ENCODE measurements around the gene FADS2.

Gene FADS2

GRCh38 chr11:61806785-61807184, 21.3 kb upstream of the FADS2 start:
- DNase-seq (ENCODE audit: extremely low read depth, low read depth), result no peak
- TF ChIP-seq CTCF (IDR thresholded peaks at IDR 0.05; ENCODE audit: low read depth, low read length), result no peak

- no peak for TF ChIP-seq CTCF (IDR thresholded peaks at IDR 0.05; ENCODE audit: low read depth, low read length)
- DNase-seq (ENCODE audit: extremely low read depth, low read depth), result no peak
Measured at GRCh38 chr11:61810671-61811175, 17.4 kb upstream of the FADS2 start.

GRCh38 chr11:61811831-61812230, 16.3 kb upstream of the FADS2 start:
- no peak for DNase-seq (ENCODE audit: extremely low read depth, low read depth)
- no peak for TF ChIP-seq CTCF (IDR thresholded peaks at IDR 0.05; ENCODE audit: low read depth, low read length)

- TF ChIP-seq CTCF (IDR thresholded peaks at IDR 0.05; ENCODE audit: low read depth, low read length), result no peak
- no peak for DNase-seq (ENCODE audit: extremely low read depth, low read depth)
Measured at GRCh38 chr11:61812736-61813411, 15.2 kb upstream of the FADS2 start.

GRCh38 chr11:61814247-61814957, 13.7 kb upstream of the FADS2 start:
- TF ChIP-seq CTCF (IDR thresholded peaks at IDR 0.05; ENCODE audit: low read depth, low read length), result no peak
- DNase-seq (ENCODE audit: extremely low read depth, low read depth), result no peak

- DNase-seq (ENCODE audit: extremely low read depth, low read depth), result peak; percentile 93
- no peak for TF ChIP-seq CTCF (IDR thresholded peaks at IDR 0.05; ENCODE audit: low read depth, low read length)
Measured at GRCh38 chr11:61814958-61815789, 12.9 kb upstream of the FADS2 start.

All from AG09319 (cell line).